ENCODE data around the gene HBA1.

The HBA1 gene

GRCh38 chr16:179211-180092 is 3.0 kb downstream of the HBA1 start:
- Histone ChIP-seq H3K27ac (ENCODE audit: low read length) (no peak overlapping the region), H3K9me3 (ENCODE audit: control insufficient read depth, low read depth, low read length) (no peaks in the 10 kb centered on the region), H3K36me3 (ENCODE audit: control insufficient read depth, low read depth, low read length) (no peaks in the 10 kb centered on the region), H3K27me3 (ENCODE audit: control insufficient read depth, insufficient read depth, low read length) (peaks cover 63% of the 10 kb centered on the region), H3K9ac (ENCODE audit: low read length) (no peak overlapping the region), H3K4me1 (ENCODE audit: control insufficient read depth, low read depth, low read length) (no peaks in the 10 kb centered on the region), H3K4me3 (ENCODE audit: low read length) (no peak overlapping the region)

- Histone ChIP-seq H3K27me3 (ENCODE audit: control insufficient read depth, insufficient read depth, low read length) (peaks cover 56% of the 10 kb centered on the region), H3K9me3 (ENCODE audit: control insufficient read depth, low read depth, low read length) (no peaks in the 10 kb centered on the region), H3K4me3 (ENCODE audit: low read length) (peak within 1 kb of the TSS; percentile 13), H3K4me1 (ENCODE audit: control insufficient read depth, low read depth, low read length) (no peaks in the 10 kb centered on the region), H3K36me3 (ENCODE audit: control insufficient read depth, low read depth, low read length) (peaks cover 3% of the 10 kb centered on the region), H3K9ac (ENCODE audit: low read length) (no peak within 1 kb of the TSS), H3K27ac (ENCODE audit: low read length) (no peak within 1 kb of the TSS)
Measured at GRCh38 chr16:180101-180675, 3.7 kb downstream of the HBA1 start, which contains the start of gene HBQ1. TSS of gene HBQ1 (plus strand) at chr16:180459. CDS start at chr16:180487, 28 bp downstream.

- Histone ChIP-seq H3K36me3 (ENCODE audit: control insufficient read depth, low read depth, low read length) (peaks cover 4% of the 10 kb centered on the region), H3K9me3 (ENCODE audit: control insufficient read depth, low read depth, low read length) (no peaks in the 10 kb centered on the region), H3K4me1 (ENCODE audit: control insufficient read depth, low read depth, low read length) (no peaks in the 10 kb centered on the region), H3K27ac (ENCODE audit: low read length) (no peak overlapping the region), H3K4me3 (ENCODE audit: low read length) (peak overlapping the region; percentile 13), H3K27me3 (ENCODE audit: control insufficient read depth, insufficient read depth, low read length) (peaks cover 48% of the 10 kb centered on the region), H3K9ac (ENCODE audit: low read length) (no peak overlapping the region)
Measured at GRCh38 chr16:180681-181564, 4.4 kb downstream of the HBA1 start.

GRCh38 chr16:181565-182021 is 5.1 kb downstream of the HBA1 start:
- Histone ChIP-seq H3K27ac (ENCODE audit: low read length) (no peak overlapping the region), H3K36me3 (ENCODE audit: control insufficient read depth, low read depth, low read length) (peaks cover 4% of the 10 kb centered on the region), H3K4me1 (ENCODE audit: control insufficient read depth, low read depth, low read length) (no peaks in the 10 kb centered on the region), H3K9me3 (ENCODE audit: control insufficient read depth, low read depth, low read length) (no peaks in the 10 kb centered on the region), H3K27me3 (ENCODE audit: control insufficient read depth, insufficient read depth, low read length) (peaks cover 45% of the 10 kb centered on the region), H3K9ac (ENCODE audit: low read length) (no peak overlapping the region), H3K4me3 (ENCODE audit: low read length) (no peak overlapping the region)

- peaks cover 14% of the 10 kb centered on the region for H3K36me3 ChIP-seq (ENCODE audit: control insufficient read depth, low read depth, low read length)
- peaks cover 32% of the 10 kb centered on the region for H3K27me3 ChIP-seq (ENCODE audit: control insufficient read depth, insufficient read depth, low read length)
- H3K9me3 ChIP-seq (ENCODE audit: control insufficient read depth, low read depth, low read length) = no peaks in the 10 kb centered on the region
- H3K9ac ChIP-seq (ENCODE audit: low read length) = no peak overlapping the region
- no peak overlapping the region for H3K4me3 ChIP-seq (ENCODE audit: low read length)
- H3K27ac ChIP-seq (ENCODE audit: low read length) = no peak overlapping the region
- H3K4me1 ChIP-seq (ENCODE audit: control insufficient read depth, low read depth, low read length) = no peaks in the 10 kb centered on the region
Measured at GRCh38 chr16:183005-183404, 6.5 kb downstream of the HBA1 start.

GRCh38 chr16:185213-185612 is 8.7 kb downstream of the HBA1 start:
- H3K27ac ChIP-seq (ENCODE audit: low read length) = no peak overlapping the region
- no peaks in the 10 kb centered on the region for H3K4me1 ChIP-seq (ENCODE audit: control insufficient read depth, low read depth, low read length)
- H3K36me3 ChIP-seq (ENCODE audit: control insufficient read depth, low read depth, low read length) = peaks cover 34% of the 10 kb centered on the region
- no peak overlapping the region for H3K4me3 ChIP-seq (ENCODE audit: low read length)
- no peak overlapping the region for H3K9ac ChIP-seq (ENCODE audit: low read length)
- H3K27me3 ChIP-seq (ENCODE audit: control insufficient read depth, insufficient read depth, low read length) = peaks cover 10% of the 10 kb centered on the region
- no peaks in the 10 kb centered on the region for H3K9me3 ChIP-seq (ENCODE audit: control insufficient read depth, low read depth, low read length)

- Histone ChIP-seq H3K4me3 (ENCODE audit: low read length) (no peak overlapping the region), H3K4me1 (ENCODE audit: control insufficient read depth, low read depth, low read length) (no peaks in the 10 kb centered on the region), H3K9me3 (ENCODE audit: control insufficient read depth, low read depth, low read length) (no peaks in the 10 kb centered on the region), H3K36me3 (ENCODE audit: control insufficient read depth, low read depth, low read length) (peaks cover 38% of the 10 kb centered on the region), H3K27me3 (ENCODE audit: control insufficient read depth, insufficient read depth, low read length) (peaks cover 6% of the 10 kb centered on the region), H3K9ac (ENCODE audit: low read length) (no peak overlapping the region), H3K27ac (ENCODE audit: low read length) (no peak overlapping the region)
Measured at GRCh38 chr16:185691-186090, 9.2 kb downstream of the HBA1 start.

GRCh38 chr16:187330-187729 is 10.8 kb downstream of the HBA1 start:
- Histone ChIP-seq H3K9me3 (ENCODE audit: control insufficient read depth, low read depth, low read length) (no peaks in the 10 kb centered on the region), H3K36me3 (ENCODE audit: control insufficient read depth, low read depth, low read length) (peaks cover 53% of the 10 kb centered on the region), H3K4me1 (ENCODE audit: control insufficient read depth, low read depth, low read length) (no peaks in the 10 kb centered on the region), H3K27me3 (ENCODE audit: control insufficient read depth, insufficient read depth, low read length) (no peaks in the 10 kb centered on the region), H3K9ac (ENCODE audit: low read length) (no peak overlapping the region), H3K27ac (ENCODE audit: low read length) (no peak overlapping the region), H3K4me3 (ENCODE audit: low read length) (no peak overlapping the region)

GRCh38 chr16:188674-189073 is 12.2 kb downstream of the HBA1 start:
- H3K36me3 ChIP-seq (ENCODE audit: control insufficient read depth, low read depth, low read length) = peaks cover 66% of the 10 kb centered on the region
- no peak overlapping the region for H3K27ac ChIP-seq (ENCODE audit: low read length)
- no peaks in the 10 kb centered on the region for H3K9me3 ChIP-seq (ENCODE audit: control insufficient read depth, low read depth, low read length)
- H3K4me3 ChIP-seq (ENCODE audit: low read length) = no peak overlapping the region
- H3K4me1 ChIP-seq (ENCODE audit: control insufficient read depth, low read depth, low read length) = no peaks in the 10 kb centered on the region
- no peak overlapping the region for H3K9ac ChIP-seq (ENCODE audit: low read length)
- no peaks in the 10 kb centered on the region for H3K27me3 ChIP-seq (ENCODE audit: control insufficient read depth, insufficient read depth, low read length)

GRCh38 chr16:189604-190186 is 13.2 kb downstream of the HBA1 start:
- Histone ChIP-seq H3K4me3 (ENCODE audit: low read length) (no peak overlapping the region), H3K9me3 (ENCODE audit: control insufficient read depth, low read depth, low read length) (no peaks in the 10 kb centered on the region), H3K36me3 (ENCODE audit: control insufficient read depth, low read depth, low read length) (peaks cover 75% of the 10 kb centered on the region), H3K27ac (ENCODE audit: low read length) (no peak overlapping the region), H3K4me1 (ENCODE audit: control insufficient read depth, low read depth, low read length) (no peaks in the 10 kb centered on the region), H3K27me3 (ENCODE audit: control insufficient read depth, insufficient read depth, low read length) (no peaks in the 10 kb centered on the region), H3K9ac (ENCODE audit: low read length) (no peak overlapping the region)

- no peak overlapping the region for H3K9ac ChIP-seq (ENCODE audit: low read length)
- no peaks in the 10 kb centered on the region for H3K27me3 ChIP-seq (ENCODE audit: control insufficient read depth, insufficient read depth, low read length)
- no peaks in the 10 kb centered on the region for H3K4me1 ChIP-seq (ENCODE audit: control insufficient read depth, low read depth, low read length)
- no peak overlapping the region for H3K27ac ChIP-seq (ENCODE audit: low read length)
- H3K9me3 ChIP-seq (ENCODE audit: control insufficient read depth, low read depth, low read length) = no peaks in the 10 kb centered on the region
- peaks cover 90% of the 10 kb centered on the region for H3K36me3 ChIP-seq (ENCODE audit: control insufficient read depth, low read depth, low read length)
- H3K4me3 ChIP-seq (ENCODE audit: low read length) = no peak overlapping the region
Measured at GRCh38 chr16:191831-192230, 15.4 kb downstream of the HBA1 start.
